ENCODE data around the gene PRDM8.
"Not testable (repeated sequence)": the region's sequence is repeated elsewhere in the genome, so short reads cannot be mapped to it uniquely, and the experiment has no call there.

Gene PRDM8

DNA sequence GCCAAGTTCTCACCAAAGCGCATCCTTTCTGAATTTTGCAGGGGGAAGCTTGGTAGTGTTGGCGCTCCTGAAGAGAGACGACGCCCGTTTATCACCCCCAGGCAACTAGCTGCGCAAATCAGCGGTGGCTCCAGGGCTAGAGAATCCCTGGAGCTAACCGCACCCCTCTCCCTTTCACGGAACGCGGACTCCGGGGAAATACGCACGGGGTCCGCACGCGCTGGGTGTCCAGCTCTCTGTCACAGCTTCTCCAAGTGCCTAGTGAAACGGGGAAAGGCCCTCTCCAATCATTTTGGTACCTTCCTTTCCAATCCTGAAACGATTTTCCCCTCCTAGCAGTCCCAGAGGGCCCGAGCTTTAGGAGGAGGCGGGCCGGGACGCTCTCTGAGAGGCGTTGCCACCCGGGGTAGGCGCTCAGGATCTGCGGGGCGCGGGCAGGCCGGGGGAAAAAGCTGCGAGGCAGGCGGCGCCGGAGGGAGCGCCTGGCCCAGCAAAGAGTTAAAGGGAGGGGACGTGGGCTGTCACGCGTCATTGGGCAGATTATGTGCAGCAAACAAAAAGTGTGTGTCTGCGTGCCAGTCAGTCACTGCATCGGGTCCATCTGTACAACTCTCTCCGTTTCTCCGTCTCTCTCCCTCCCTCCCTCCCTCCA, at the start of gene PRDM8:
Gene PRDM8 (plus strand): TSS at position 582 of the 652 bp plus-strand sequence. CDS start 2,578 bp downstream, outside the sequence.
- peak in 1 of 3 donors; percentile 14 for DNase-seq (ENCODE audit: low read depth in 2 of 3, low spot score in 1 of 3)

DNA sequence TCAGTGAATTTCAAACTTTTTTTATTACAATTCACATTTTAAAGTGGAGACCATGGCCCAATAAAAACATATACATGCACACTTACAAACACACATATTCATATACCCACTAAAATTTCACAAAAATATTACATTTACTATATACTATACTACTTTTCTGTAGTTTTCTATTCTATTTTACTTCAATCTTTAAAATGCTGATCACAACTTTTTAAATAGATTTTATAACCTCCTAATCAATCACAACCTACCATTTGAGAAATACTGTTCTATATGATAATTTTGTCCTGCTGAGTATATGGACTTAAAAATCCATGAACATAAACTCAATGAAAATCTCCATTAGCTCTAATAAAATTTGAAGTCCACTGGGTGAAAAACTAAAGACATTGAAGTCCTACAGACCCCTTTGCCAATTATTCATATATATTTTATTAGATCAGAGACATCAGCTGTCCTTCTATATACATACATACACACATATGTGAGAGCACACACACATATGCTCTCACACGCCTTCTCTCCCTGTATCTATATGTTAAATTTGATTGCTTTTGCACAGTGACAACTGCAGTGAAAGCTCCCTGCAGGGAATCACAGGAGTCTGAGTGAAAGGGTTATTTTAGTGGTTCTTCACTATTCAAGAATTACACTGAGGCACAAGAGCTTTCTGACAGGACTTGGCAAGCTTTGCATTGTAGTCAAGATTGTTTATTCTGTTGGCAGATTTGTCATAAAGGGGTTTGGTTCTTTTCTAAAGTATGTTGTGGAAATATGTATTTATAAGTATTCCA, 46.7 kb upstream of the PRDM8 start:
- no peak for DNase-seq (ENCODE audit: low read depth in 2 of 3, low spot score in 1 of 3)

DNA sequence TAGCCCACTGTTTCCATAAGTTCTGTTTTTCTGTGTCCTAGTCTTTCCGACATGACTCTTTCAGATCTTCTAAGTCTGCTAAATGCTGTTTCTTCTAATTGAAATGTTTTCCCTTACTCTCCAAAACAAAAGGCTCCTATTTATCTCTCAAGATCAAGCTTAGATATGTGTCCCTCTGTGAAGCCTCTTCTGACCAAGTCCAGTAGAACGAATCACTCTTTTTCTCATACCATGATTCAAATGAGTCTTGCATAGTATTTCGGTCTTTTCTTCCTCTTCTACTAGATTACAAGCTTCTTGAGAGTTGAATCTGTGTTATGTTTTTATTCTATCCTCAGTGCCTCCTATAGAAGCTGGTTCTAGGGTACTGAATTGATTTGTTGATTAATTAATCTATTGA, 45.3 kb upstream of the PRDM8 start:
- DNase-seq (ENCODE audit: low read depth in 2 of 3, low spot score in 1 of 3): no peak

DNA sequence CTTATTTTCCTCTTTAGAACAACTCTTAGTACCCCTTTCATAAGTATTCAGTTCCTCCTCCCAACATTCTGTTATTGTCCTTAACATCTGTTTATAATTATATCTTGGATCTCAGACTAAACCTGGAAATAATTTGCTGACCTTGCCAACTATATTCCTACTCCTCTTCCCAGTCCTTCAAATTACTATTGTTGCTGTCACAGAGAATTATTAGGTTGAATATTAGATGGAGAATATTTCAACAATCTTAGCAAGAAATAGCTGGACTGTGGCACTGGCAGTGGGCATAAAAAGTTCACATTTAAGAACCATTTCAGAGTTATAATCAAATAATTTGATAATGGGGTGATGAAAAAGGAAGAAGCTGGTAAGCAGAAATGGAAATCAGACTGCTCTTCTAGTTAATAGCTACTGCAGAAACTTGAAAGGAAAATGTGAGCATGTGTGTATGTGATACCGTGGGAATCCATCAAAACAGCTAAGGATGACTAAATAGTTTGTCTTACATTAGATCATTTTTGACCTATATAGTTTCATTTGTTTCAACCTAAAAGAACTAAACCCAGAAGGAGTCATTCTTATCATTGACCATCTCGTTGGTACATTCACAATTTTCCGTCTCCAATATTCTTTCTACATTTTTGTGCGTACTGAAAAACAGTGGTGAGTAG, 43.3 kb upstream of the PRDM8 start:
- no peak for DNase-seq (ENCODE audit: low read depth in 2 of 3, low spot score in 1 of 3)

DNA sequence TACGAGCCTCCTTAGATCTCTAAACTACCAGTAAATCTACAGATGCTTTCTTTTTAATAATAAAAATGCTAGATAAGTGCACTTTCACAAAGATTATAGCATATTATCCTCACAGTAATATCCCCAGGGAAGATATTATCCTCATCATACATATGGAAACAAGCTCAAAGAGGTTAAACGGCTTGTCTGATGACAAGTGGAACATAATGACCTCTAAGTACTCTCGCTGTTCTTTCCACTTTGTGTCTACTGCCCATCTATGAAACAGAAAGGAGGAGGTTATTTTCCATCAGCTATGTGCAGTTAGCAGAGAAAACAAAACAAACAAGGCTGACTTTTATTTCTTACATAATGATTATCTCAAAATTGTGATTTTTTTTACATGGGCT, 42.8 kb upstream of the PRDM8 start:
- DNase-seq (ENCODE audit: low read depth in 2 of 3, low spot score in 1 of 3): no peak

DNA sequence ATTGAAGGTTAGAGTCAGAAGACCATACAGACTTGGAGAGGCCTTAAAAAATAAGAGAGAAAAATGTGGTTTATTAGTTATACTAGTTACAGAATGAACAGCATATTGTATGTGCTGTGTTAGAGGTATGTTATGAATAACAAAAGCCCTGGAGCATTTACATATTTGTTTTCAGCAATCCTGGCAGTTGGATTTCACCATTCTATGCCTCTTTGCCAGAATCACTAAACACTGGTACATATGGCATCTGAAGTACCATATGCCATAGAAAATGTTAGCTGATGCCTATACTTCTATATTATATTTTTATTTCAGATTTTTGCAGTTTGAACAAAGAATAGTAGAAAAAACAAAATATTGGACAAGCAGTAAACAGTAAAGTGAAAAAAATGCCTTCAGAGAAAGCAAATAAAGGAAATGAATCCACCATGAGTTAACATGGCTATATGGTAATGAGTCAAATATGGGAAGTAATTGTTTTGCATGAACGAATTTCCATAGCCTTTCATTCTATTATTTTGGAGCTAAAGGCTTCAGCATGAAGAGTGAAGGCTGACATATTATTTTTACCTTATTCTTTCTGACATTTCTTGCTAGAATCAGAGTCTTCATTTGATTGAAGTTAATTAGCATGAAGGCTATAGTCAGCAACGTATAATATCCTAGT, 41.9 kb upstream of the PRDM8 start:
- DNase-seq (ENCODE audit: low read depth in 2 of 3, low spot score in 1 of 3): no peak

DNA sequence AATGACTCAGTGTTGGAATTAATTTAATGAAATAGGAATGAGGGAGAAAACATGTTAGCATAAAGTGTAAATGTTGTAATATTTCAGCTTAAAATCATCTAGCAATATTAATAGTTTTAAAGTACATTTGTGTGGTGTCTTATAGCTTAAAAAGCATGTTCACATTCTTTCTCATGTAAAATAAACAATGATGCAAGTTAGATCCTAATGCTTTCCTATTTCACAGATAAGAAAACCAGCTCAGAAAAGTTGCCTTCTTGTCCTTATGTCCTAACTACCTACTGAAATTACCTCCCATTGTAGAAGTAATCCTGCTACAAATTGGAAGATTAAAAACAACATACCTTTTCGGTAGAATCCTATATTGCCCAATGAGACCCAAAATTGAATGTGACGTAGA, 40.9 kb upstream of the PRDM8 start:
- DNase-seq (ENCODE audit: low read depth in 2 of 3, low spot score in 1 of 3): no peak

DNA sequence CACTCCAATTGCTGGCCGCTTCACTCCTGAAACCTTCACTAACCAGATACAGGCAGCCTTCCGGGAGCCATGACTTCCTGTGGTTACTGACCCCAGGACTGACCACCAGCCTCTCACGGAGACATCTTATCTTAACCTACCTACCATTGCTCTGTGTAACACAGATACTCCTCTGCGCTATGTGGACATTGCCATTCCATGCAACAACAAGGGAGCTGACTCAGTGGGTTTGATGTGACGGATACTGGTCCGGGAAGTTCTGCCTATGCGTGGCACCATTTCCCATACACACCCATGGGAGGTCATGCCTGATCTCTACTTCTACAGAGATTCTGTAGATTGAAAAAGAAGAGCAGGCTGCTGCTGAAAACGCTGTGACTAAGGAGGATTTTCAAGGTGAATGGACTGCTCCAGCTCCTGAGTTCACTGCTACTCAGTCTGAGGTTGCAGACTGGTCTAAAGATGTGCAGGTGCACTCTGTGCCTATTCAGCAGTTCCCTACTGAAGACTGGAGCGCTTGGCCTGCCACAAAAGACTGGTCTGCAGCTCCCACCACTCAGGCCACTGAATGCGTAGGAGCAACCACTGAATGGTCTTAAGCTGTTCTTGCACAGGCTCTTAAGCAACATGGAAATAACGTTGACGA, 35.8 kb upstream of the PRDM8 start:
- no peak for DNase-seq (ENCODE audit: low read depth in 2 of 3, low spot score in 1 of 3)

DNA sequence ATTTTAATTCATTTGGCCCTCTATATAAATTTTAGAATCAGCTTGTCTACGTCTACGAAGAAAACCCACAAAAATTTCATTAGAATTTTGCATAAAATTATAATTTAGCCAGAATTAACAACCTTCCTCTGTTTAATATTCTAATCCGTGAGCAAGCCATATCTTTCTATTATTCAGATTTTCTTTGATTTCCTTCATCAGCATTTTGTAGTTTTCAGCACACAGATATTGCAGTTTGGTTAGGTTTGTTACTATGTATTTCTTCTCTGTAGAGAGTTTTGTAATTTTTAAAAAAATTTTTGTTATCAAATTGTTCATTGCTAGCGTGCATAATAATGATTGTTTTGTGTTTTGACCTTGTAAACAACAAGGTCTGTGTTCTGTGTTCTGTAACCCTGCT, 34.9 kb upstream of the PRDM8 start:
- no peak for DNase-seq (ENCODE audit: low read depth in 2 of 3, low spot score in 1 of 3)

DNA sequence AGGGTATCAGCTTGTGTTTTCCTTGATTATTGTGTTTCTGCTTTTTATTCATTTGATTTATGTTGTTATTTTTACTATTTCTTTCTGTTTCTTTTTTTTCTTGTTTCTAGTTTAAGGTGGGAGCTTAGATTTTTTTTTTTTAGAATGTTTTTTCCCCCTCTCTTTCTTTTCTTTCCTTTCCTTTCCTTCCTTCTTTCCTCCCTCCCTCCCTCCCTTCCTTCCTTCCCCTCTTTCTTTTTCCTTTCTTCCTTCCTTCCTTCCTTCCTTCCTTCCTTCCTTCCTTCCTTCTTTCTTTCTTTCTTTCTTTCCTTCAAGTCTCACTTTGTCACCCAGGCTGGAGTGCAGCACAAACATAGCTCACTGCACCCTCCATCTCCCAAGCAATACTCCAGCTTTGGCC, 31.4 kb upstream of the PRDM8 start:
- DNase-seq (ENCODE audit: low read depth in 2 of 3, low spot score in 1 of 3): no peak

DNA sequence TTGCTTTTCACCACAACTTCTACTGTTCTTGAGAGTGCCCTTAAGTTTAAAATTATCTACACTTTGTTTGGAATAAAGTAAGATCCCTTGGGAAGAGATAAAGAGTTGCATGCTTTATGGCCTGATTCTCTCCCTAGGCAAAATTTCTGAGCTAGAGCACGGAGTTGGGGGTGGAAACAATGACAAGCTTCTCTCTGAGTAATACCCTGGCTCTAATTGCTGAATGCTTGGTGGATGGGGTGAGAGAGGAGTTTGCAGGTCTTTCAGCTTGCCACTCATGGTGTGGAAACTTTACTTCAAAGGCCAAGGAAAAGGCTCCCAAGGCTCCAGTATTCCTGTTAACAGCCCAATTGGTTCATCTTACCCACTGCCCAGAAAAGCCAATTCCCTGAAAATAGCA, 26.1 kb upstream of the PRDM8 start:
- no peak for DNase-seq (ENCODE audit: low read depth in 2 of 3, low spot score in 1 of 3)

DNA sequence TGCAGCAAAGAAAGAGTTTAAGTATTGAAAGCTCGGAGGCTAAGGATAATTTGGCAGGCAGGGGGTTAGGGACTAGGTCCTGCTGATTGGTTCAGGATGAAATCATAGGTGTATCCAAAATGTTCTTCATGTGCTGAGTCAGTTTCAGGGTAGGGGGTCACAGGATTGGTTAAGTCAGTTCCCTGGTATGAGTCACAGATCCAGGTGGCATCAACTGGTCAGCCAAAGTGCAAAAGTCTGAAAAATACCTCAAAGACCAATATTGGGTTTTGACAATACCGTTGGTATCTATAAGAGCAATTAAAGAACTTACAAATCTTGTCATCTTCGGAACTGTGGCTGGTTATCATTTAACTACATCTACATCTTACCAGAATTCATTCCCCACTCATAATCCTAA, 25.6 kb upstream of the PRDM8 start:
- no peak for DNase-seq (ENCODE audit: low read depth in 2 of 3, low spot score in 1 of 3)

DNA sequence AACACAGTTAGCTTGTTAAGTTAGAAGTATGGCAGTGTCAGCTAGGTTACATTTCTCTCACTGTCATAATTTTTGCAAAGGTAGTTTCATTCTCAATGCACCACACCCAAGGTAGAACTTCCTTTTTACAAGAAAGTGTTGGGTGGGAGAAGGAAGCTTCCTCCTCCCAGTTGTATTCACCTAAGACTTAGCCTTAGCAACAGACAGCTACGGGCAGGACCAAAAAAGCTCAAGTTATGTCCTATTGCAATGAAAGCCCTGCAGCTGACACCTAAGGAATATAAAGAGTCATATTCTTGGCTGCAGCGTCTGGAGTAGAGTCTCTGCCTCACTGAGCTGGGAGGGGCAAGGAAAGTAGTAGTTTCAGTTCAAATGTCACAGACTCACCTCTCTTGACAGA, 25.1 kb upstream of the PRDM8 start:
- DNase-seq (ENCODE audit: low read depth in 2 of 3, low spot score in 1 of 3): no peak

DNA sequence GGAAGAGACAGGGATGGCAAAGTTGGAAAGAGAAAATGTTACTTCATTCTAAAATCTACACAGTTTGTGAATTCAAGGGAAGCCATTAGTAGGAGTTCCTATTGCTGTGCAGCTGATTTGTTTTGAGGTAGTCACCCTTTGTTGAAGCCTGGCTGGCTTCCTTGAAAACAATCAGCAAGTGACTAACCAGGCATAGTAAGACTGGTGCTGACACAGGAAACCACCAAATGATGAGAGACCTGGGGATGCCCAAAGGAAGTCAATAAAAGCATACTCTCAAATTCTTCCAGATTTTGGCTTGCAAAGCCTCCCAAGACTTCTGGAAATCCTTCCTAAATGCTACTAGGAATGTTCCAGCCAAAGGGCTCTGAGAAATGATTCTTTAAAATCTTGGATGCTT, 23.9 kb upstream of the PRDM8 start:
- peak in 1 of 3 donors; percentile 47 for DNase-seq (ENCODE audit: low read depth in 2 of 3, low spot score in 1 of 3)

DNA sequence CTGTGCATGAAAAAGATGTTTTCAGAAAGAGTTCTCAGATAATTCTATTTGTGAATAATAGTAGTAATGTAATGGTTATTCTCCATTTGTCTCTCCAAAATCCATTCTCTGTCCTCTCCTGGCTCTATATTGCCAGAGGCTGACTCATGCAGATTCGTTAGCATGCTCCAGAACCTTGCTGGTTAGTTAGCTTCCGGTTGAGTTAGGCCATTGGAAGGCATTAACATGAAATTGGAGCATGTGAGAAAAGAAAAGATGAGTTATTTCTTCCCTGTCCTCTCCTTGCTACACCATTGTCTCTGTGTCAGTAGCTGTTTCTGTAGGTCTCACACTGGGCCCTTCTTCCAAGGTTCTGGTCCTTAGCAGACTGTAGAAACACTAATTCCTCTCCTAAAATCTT, 23.5 kb upstream of the PRDM8 start:
- no peak for DNase-seq (ENCODE audit: low read depth in 2 of 3, low spot score in 1 of 3)

DNA sequence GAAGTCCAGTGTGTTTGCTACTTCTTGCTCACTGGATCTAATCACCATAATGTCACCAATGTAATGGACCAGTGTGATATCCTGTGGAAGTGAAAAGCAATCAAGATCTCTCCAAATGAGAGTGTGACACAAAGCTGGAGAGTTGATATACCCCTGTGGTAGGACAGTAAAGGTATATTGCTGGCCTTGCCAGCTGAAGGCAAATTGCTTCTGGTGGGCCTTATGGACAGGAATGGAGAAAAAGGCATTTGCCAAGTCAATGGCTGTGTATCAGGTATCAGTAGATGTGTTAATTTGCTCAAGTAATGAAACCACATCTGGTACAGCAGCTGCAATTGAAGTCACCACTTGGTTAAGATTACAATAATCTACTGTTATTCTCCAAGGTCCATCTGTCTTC, 19.5 kb upstream of the PRDM8 start:
- not testable (repeated sequence) for DNase-seq (ENCODE audit: low read depth in 2 of 3, low spot score in 1 of 3)

DNA sequence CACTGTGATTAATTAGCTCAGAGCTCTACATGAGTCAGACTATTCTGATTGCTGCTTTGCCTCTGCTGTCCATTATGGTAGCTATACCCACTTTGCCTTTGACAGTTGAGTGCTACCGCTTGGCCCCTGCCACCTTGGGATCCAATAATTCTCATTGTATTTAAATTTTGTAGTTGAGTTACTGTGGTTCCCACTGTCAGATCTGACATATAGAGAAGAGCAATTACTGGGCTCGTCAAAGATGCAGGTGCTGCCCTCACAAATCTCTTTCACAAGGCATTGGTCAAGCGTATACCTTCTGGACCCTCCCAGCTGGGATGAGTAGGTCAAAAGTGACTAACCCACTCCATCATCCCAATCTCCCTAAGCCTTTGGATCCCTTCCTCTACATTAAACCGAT, 18.3 kb upstream of the PRDM8 start:
- DNase-seq (ENCODE audit: low read depth in 2 of 3, low spot score in 1 of 3): no peak

DNA sequence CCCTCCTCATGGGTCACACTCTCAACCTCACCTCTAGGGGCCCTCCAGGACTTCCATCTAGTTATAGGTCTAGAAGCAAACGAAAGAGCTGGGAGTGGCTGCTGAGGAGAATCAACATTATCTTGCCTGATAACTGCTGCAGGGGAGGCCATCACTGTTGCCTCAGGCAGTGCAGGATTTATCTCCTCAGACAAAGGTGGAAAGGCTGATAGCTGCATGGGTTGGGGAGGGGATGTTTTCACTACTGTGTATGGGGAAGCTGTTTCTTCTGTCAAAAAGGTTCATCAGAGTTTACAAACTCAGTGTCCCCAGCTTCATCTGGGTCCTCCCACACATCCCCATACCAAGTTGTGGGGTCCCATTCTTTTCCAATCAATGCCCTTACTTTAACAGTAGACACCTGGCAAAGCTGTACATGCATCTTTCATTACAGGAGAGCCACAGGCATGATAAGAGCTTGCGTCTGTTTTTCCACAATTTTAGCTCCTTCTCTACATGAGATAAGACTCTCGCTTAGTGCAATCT, 17.6 kb upstream of the PRDM8 start:
- no peak for DNase-seq (ENCODE audit: low read depth in 2 of 3, low spot score in 1 of 3)

DNA sequence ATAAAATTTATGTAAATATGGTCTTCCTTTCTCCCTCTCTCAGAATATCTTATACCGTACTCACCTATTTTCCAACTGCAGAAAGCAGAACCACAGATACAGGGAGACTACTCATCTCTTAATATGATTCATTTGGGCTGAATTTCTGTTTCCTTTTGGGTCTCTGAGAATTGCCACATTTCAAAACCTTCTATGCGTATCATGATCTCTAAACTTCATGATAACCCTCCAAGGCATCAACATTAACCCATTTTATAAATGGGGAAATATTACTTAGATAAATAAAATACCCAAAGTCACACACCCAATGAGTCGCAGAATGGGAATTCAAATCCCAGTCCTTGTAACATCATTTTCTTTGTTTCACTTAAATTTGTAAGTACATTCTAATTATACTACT, 16.6 kb upstream of the PRDM8 start:
- DNase-seq (ENCODE audit: low read depth in 2 of 3, low spot score in 1 of 3): no peak

DNA sequence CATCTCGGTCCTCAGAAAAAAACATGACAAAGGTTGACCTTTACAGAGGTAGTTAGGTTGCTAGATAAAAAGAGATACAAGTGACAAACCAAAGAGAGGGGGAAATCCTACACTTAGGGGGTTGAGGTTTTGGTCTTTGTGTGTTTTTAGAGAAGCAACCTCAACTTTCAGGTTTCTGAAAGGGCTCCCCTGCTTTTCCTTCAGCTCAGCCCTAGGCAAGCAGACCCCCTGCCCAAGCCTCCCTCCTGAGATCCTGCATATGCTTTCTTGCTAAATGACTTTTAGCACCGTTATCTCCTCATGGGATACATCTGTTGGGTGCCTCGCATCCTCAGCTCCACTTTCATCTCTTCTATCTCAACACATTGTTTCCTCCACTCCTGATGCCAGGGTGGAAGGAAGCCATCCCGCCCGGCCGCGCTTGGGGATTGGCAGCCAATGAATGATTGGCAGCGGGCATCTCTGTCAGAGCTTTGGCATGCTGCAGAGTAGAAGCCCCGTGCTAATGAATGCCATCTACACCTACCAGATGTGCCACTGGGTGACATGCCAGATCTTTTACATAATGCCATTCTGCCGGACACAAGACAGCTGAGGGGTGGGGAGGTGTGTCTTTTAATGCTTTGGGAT, 15.0 kb upstream of the PRDM8 start:
- DNase-seq (ENCODE audit: low read depth in 2 of 3, low spot score in 1 of 3): no peak
